WTC11 (cell line): ENCODE results near the gene CENPV.

Experiments used
- ATF3 ChIP-seq: sonication (generic); formaldehyde crosslinking; conservative IDR thresholded peaks from 2 replicates; pipeline ENCODE4 v1.8.1; 2022; ENCODE audit warnings: mild to moderate bottlenecking, missing genetic modification reagents
- CTCF ChIP-seq: fragments of 200-600 bp; IDR thresholded peaks from 2 replicates; pipeline ENCODE4 v1.8.0; 2022; ENCODE audit warnings: antibody characterized with exemption
- TP53 ChIP-seq: sonication (generic); formaldehyde crosslinking; IDR thresholded peaks from 2 replicates; pipeline ENCODE4 v1.8.1; 2023; ENCODE audit warnings: mild to moderate bottlenecking, missing genetic modification reagents
- USF2 ChIP-seq: sonication (generic); formaldehyde crosslinking; IDR thresholded peaks from 2 replicates; pipeline ENCODE4 v1.8.1; 2023; ENCODE audit warnings: mild to moderate bottlenecking, missing genetic modification reagents, moderate library complexity
- TF ChIP-seq, protein P1 (sequence below): sonication (generic); formaldehyde crosslinking; IDR thresholded peaks from 2 replicates; pipeline ENCODE4 v1.8.0; 2022; ENCODE audit warnings: mild to moderate bottlenecking, missing genetic modification reagents

- TF ChIP-seq TP53 (CRISPR knock-in tag) (no peak), CTCF (no peak), ATF3 (CRISPR knock-in tag) (no peak), USF2 (no peak)
- TF ChIP-seq, protein P1, sequence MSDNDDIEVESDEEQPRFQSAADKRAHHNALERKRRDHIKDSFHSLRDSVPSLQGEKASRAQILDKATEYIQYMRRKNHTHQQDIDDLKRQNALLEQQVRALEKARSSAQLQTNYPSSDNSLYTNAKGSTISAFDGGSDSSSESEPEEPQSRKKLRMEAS (CRISPR knock-in tag), result no peak
These were observed 52.7 kb downstream of the CENPV start for GRCh38 chr17:16300554-16300953.
